ENCODE data around the gene HSPA1A. TPM values are rescaled to one million over a fixed set of nuclear protein-coding genes. Genes with fewer than 3 reads are reported as not detected.
"Not testable (repeated sequence)": the region's sequence is repeated elsewhere in the genome, so short reads cannot be mapped to it uniquely, and the experiment has no call there.

The HSPA1A gene
- polyA plus RNA-seq, 1 donor, result 72.3 TPM

DNA sequence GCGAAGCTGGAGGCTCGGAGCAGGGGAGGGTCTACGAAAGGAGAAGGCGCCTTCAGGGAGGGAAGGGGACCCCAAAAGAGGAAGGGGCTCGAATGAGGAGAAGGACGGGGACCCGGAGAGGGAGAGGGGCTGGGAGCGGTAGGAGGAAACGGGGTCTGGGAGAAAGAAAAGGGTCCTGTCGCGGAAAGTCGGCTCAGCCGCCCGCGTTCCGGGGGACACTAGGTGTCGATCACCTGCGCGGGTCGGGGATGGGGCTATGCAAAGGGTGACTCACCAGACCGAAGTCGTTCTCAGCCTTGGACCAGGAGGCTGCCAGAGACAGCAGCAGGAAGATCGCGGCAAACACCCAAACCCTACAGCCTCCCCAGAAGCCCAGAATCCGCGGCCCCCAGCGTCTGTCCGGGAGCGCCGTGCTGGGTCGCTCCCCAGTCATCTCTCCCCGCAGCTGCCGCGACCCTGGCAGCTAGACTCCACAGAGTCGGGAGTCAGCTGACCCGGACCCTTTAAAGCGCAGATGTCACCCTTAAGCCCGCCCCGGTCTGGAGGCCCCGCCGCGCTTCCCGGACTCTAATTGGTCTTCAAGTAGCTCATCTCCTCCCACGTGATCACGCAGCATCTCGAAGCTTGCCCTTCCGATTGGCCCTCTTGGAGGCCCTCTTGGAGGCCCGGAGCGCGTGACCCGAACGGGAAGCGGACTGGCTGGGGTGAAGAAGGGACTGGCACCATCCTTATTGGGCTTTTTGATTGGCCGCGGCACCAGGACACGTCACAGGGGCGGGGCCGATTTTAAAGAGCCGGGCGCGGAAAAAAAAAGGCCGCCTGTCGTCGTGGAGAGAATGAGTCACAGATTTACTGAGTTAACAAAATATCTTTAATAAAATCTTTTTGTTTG, 47.2 kb downstream of the HSPA1A start, which contains the start of gene NEU1:
TSS of gene NEU1 (minus strand) at position 478 of the 892 bp plus-strand sequence. CDS start at position 433, 45 bp downstream.
- peak; percentile 99 for DNase-seq

DNA sequence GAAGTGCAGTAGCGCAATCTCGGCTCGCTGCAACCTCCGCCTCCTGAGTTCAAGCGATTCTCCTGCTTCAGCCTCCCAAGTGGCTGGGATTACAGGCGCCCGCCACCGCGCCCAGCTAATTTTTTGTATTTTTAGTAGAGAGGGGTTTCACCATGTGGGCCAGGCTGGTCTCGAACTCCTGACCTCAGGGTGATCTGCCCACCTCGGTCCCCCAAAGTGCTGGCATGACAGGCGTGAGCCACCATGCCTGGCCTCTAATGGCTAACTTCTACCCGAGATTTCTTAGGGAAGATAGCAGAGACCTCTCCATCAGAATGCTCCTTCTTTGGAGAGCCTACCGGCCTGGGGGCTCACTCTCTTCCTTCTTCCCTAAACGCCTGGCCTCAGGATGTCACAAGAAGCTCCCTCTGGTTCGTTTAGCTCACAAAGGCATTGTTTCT, 48.8 kb downstream of the HSPA1A start:
- not testable (repeated sequence) for DNase-seq

DNA sequence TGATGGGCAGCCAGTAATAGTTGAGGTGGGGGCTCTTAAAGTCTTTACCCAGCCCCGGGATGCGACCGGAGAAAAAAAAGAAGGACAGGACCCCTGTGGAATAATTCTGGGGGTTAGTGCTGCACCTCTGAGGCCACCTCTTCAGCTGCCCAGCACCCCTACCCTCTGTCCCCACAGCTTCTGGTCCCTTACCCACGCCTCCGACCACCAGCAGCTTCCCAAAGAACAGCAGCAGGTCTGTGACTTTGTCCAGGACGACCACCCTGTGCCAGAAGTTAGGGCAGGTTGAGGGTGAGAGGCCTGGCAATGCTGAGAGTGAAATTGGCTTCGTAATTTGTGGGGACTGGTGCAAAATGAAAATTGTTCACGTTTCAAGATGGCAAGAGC, 49.5 kb downstream of the HSPA1A start:
- DNase-seq, result no peak

DNA sequence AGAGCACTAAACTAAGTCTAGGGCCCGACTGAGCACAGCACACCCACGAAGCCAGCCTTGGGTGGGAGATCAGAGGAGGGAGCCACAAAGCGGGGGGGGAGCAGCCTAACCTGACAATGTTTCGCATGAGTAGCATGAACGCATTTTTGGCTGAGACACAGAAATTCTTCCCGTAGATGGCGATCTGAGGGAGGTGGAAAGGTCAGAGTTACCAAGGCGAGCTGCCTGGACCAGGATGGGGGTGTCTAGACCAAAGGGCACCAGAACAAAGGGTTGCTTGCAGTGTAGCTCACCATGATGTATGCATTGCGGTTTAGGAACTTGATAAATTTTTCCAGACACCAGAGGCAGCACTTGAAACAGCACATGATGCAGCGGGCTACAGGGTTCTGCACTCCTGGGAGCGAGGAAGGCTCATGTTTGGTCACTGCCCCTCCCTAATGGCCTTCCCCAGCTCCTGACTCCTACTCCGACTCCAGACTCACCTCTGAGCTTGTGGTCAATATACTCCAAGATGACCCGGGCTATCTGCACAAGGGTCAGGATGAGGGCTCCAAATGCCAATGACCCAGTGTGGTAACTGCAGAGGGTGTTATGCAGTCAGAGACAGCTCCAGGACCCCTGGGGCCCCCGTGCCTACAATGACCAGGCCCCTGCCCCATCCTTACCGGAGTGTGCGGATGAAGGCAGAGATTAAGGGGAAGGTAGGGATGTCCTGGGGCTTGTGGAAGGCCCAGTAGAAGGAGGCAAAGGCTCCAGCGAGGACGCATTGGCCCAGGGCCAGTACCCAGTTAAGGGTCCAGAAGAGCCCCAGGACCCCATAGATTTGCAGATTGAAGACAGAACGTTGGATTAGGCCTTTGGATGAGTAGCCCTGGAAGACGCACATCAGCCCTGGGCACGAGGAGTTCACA, 50.1 kb downstream of the HSPA1A start:
- DNase-seq, result no peak

Other genes starting within 250 kb of the HSPA1A start
- gene LTA, start 243.3 kb upstream of the HSPA1A start, polyA plus RNA-seq (ENCODE audit: insufficient read length), result 0.40 TPM
- 0.17 TPM for gene TNF, start 240.0 kb upstream of the HSPA1A start, polyA plus RNA-seq (ENCODE audit: insufficient read length)
- gene LTB, start 233.1 kb upstream of the HSPA1A start, polyA plus RNA-seq (ENCODE audit: insufficient read length), result 0.91 TPM
- 2.6 TPM for gene LST1, start 229.3 kb upstream of the HSPA1A start, polyA plus RNA-seq (ENCODE audit: insufficient read length)
- not detected for gene NCR3, start 222.5 kb upstream of the HSPA1A start, polyA plus RNA-seq (ENCODE audit: insufficient read length)
- gene AIF1, start 200.3 kb upstream of the HSPA1A start, polyA plus RNA-seq (ENCODE audit: insufficient read length), result 60.5 TPM
- gene PRRC2A, start 194.8 kb upstream of the HSPA1A start, polyA plus RNA-seq (ENCODE audit: insufficient read length), result 184 TPM
- gene BAG6, start 162.9 kb upstream of the HSPA1A start, polyA plus RNA-seq (ENCODE audit: insufficient read length), result 242 TPM
- 95.0 TPM for gene APOM, start 159.6 kb upstream of the HSPA1A start, polyA plus RNA-seq (ENCODE audit: insufficient read length)
- 18.2 TPM for gene C6orf47, start 154.8 kb upstream of the HSPA1A start, polyA plus RNA-seq (ENCODE audit: insufficient read length)
- gene GPANK1, start 150.5 kb upstream of the HSPA1A start, polyA plus RNA-seq (ENCODE audit: insufficient read length), result 27.5 TPM
- gene CSNK2B, start 149.5 kb upstream of the HSPA1A start, polyA plus RNA-seq (ENCODE audit: insufficient read length), result 237 TPM
- 31.1 TPM for gene LY6G5B, start 145.6 kb upstream of the HSPA1A start, polyA plus RNA-seq (ENCODE audit: insufficient read length)
- 2.7 TPM for gene LY6G5C, start 134.5 kb upstream of the HSPA1A start, polyA plus RNA-seq (ENCODE audit: insufficient read length)
- 60.7 TPM for gene ABHD16A, start 112.2 kb upstream of the HSPA1A start, polyA plus RNA-seq (ENCODE audit: insufficient read length)
- gene LY6G6F, start 108.7 kb upstream of the HSPA1A start, polyA plus RNA-seq (ENCODE audit: insufficient read length), result 0.32 TPM
- gene LY6G6D, start 100.2 kb upstream of the HSPA1A start, polyA plus RNA-seq (ENCODE audit: insufficient read length), result not detected
- 1.1 TPM for gene LY6G6C, start 93.8 kb upstream of the HSPA1A start, polyA plus RNA-seq (ENCODE audit: insufficient read length)
- 1.7 TPM for gene MPIG6B, start 92.2 kb upstream of the HSPA1A start, polyA plus RNA-seq (ENCODE audit: insufficient read length)
- gene DDAH2, start 86.2 kb upstream of the HSPA1A start, polyA plus RNA-seq (ENCODE audit: insufficient read length), result 148 TPM
- 268 TPM for gene CLIC1, start 79.0 kb upstream of the HSPA1A start, polyA plus RNA-seq (ENCODE audit: insufficient read length)
- gene MSH5, start 75.5 kb upstream of the HSPA1A start, polyA plus RNA-seq (ENCODE audit: insufficient read length), result 62.2 TPM
- 16.0 TPM for gene SAPCD1, start 52.9 kb upstream of the HSPA1A start, polyA plus RNA-seq (ENCODE audit: insufficient read length)
- gene VWA7, start 38.2 kb upstream of the HSPA1A start, polyA plus RNA-seq (ENCODE audit: insufficient read length), result 8.5 TPM
- 69.7 TPM for gene VARS1, start 19.8 kb upstream of the HSPA1A start, polyA plus RNA-seq (ENCODE audit: insufficient read length)
- gene LSM2, start 8.6 kb upstream of the HSPA1A start, polyA plus RNA-seq (ENCODE audit: insufficient read length), result 71.7 TPM
- 3.8 TPM for gene HSPA1L, start 260 bp upstream of the HSPA1A start, polyA plus RNA-seq (ENCODE audit: insufficient read length)
- gene HSPA1B, start 12.2 kb downstream of the HSPA1A start, polyA plus RNA-seq (ENCODE audit: insufficient read length), result 112 TPM
- 66.3 TPM for gene NEU1, start 47.3 kb downstream of the HSPA1A start, polyA plus RNA-seq (ENCODE audit: insufficient read length)
- gene SLC44A4, start 63.5 kb downstream of the HSPA1A start, polyA plus RNA-seq (ENCODE audit: insufficient read length), result 52.6 TPM
- gene EHMT2, start 82.2 kb downstream of the HSPA1A start, polyA plus RNA-seq (ENCODE audit: insufficient read length), result 84.3 TPM
- gene ZBTB12, start 86.5 kb downstream of the HSPA1A start, polyA plus RNA-seq (ENCODE audit: insufficient read length), result 23.1 TPM
- gene C2, start 112.2 kb downstream of the HSPA1A start, polyA plus RNA-seq (ENCODE audit: insufficient read length), result 3.9 TPM
- 10.7 TPM for gene CFB, start 130.6 kb downstream of the HSPA1A start, polyA plus RNA-seq (ENCODE audit: insufficient read length)
- gene NELFE, start 143.4 kb downstream of the HSPA1A start, polyA plus RNA-seq (ENCODE audit: insufficient read length), result 89.9 TPM
- gene SKIC2, start 143.6 kb downstream of the HSPA1A start, polyA plus RNA-seq (ENCODE audit: insufficient read length), result 60.8 TPM
- gene DXO, start 156.6 kb downstream of the HSPA1A start, polyA plus RNA-seq (ENCODE audit: insufficient read length), result 29.4 TPM
- gene C4A, start 166.5 kb downstream of the HSPA1A start, polyA plus RNA-seq (ENCODE audit: insufficient read length), result 17.0 TPM
- gene C4B, start 199.3 kb downstream of the HSPA1A start, polyA plus RNA-seq (ENCODE audit: insufficient read length), result 22.3 TPM
- 0.55 TPM for gene CYP21A2, start 222.9 kb downstream of the HSPA1A start, polyA plus RNA-seq (ENCODE audit: insufficient read length)

Measured in left kidney (tissue), 2 donors.